ENCODE measurements around the gene SOX6. TPM values are rescaled to one million over a fixed set of nuclear protein-coding genes. Genes with fewer than 3 reads are reported as not detected.
A peak's percentile ranks its signal among the peaks of the same experiment; 100 is the strongest.

SOX6 gene
- total and polyA plus RNA-seq, 8 donors = 5.1 to 23.0 (median 18.7) TPM

GRCh38 chr11:16191212-16191867 lies 165.0 kb downstream of the SOX6 start:
- FAIRE-seq = no peak

GRCh38 chr11:16186680-16187079 lies 169.7 kb downstream of the SOX6 start:
- intact Hi-C loops (cut with DNase I) = no loop called here
- TF ChIP-seq CTCF (IDR thresholded peaks at IDR 0.05) = no peak
- H3K4me1 ChIP-seq = no peaks in the 10 kb centered on the region
- no peak overlapping the region for H3K27ac ChIP-seq
- no peak for FAIRE-seq
- H3K27me3 ChIP-seq = no peaks in the 10 kb centered on the region
- H3K36me3 ChIP-seq = no peaks in the 10 kb centered on the region
- H3K4me3 ChIP-seq = no peak overlapping the region
- H3K9me3 ChIP-seq = no peaks in the 10 kb centered on the region
- 86 to 91% methylated on average over 8 of the region's 8 CpGs for WGBS, 2 donors
- ATAC-seq = peak in 2 of 4 donors; percentile 49 to 53
- DNase-seq = peak in 1 of 6 donors; percentile 3

More at GRCh38 chr11:16191212-16191867, 165.0 kb downstream of the SOX6 start:
- 84 to 94% methylated on average over 5 of the region's 5 CpGs for WGBS, 2 donors
- peaks cover 6 to 14% (median 13%) of the 10 kb centered on the region in 3 donors for H3K4me1 ChIP-seq
- no peaks in the 10 kb centered on the region for H3K27me3 ChIP-seq
- H3K27ac ChIP-seq = no peak overlapping the region
- no peaks in the 10 kb centered on the region for H3K9me3 ChIP-seq
- intact Hi-C loops (cut with DNase I) = no loop called here
- no peak overlapping the region for H3K4me3 ChIP-seq
- ATAC-seq (peak in 2 of 4 donors; percentile 19 to 35), DNase-seq (no peak)
- no peak for TF ChIP-seq CTCF (IDR thresholded peaks at IDR 0.05)
- no peaks in the 10 kb centered on the region for H3K36me3 ChIP-seq

- H3K36me3 ChIP-seq = no peaks in the 10 kb centered on the region
Observed at GRCh38 chr11:16185042-16185441, 171.3 kb downstream of the SOX6 start.

GRCh38 chr11:16184588-16184987 lies 171.8 kb downstream of the SOX6 start:
- no peaks in the 10 kb centered on the region for H3K36me3 ChIP-seq
- H3K9me3 ChIP-seq = no peaks in the 10 kb centered on the region
- H3K27me3 ChIP-seq = no peaks in the 10 kb centered on the region
- no peak overlapping the region for H3K27ac ChIP-seq
- no peak for TF ChIP-seq CTCF (IDR thresholded peaks at IDR 0.05)
- intact Hi-C loops (cut with DNase I) = no loop called here
- no peak for DNase-seq
- WGBS, 2 donors = 9 to 14% methylated on average over 1 of the region's 1 CpG
- ATAC-seq = peak; percentile 55 to 93 (median 82)
- H3K4me1 ChIP-seq = no peaks in the 10 kb centered on the region
- FAIRE-seq = no peak
- H3K4me3 ChIP-seq = no peak overlapping the region

More at GRCh38 chr11:16185042-16185441, 171.3 kb downstream of the SOX6 start:
- ATAC-seq (no peak), FAIRE-seq (no peak), DNase-seq (no peak)
- intact Hi-C loops (cut with DNase I) = no loop called here
- Histone ChIP-seq H3K27ac (no peak overlapping the region), H3K9me3 (no peaks in the 10 kb centered on the region), H3K4me1 (no peaks in the 10 kb centered on the region), H3K4me3 (no peak overlapping the region), H3K27me3 (no peaks in the 10 kb centered on the region)
- no peak for TF ChIP-seq CTCF (IDR thresholded peaks at IDR 0.05)

- H3K27me3 ChIP-seq = no peaks in the 10 kb centered on the region
- ATAC-seq = no peak
- H3K4me1 ChIP-seq = no peaks in the 10 kb centered on the region
- no peak overlapping the region for H3K4me3 ChIP-seq
- H3K9me3 ChIP-seq = no peaks in the 10 kb centered on the region
- intact Hi-C loops (cut with DNase I) = no loop called here
- 70 to 78% methylated on average over 2 of the region's 2 CpGs for WGBS, 2 donors
- no peak overlapping the region for H3K27ac ChIP-seq
- TF ChIP-seq CTCF (IDR thresholded peaks at IDR 0.05) = no peak
- no peaks in the 10 kb centered on the region for H3K36me3 ChIP-seq
- FAIRE-seq = no peak
- no peak for DNase-seq
Observed at GRCh38 chr11:16182553-16182952, 173.8 kb downstream of the SOX6 start.

Measured in pancreas (tissue), 10 donors.